K562 (cell line): ENCODE measurements around the gene CBX4. TPM values are rescaled to one million over a fixed set of nuclear protein-coding genes. Genes with fewer than 3 reads are reported as not detected.

ENCODE experiments used
- ATAC-seq: fragments of 200-7000 bp; cut with Tn5 transposase; 3 replicates; pipeline ENCODE4 v1.9.1; 2020; ENCODE audit warnings: moderate library complexity
- BruUV-seq: library from RNA; stranded (reverse); fragments of 400-500 nt; replicated peaks from 2 replicates; lab custom pipeline; 2021; lab: Mats Ljungman, UMichigan
- CTCF ChIA-PET: fragments of 300-600 bp; formaldehyde crosslinking; extraction: SDS; loops from one replicate; lab custom pipeline; 2021; ENCODE audit warnings: low intra/inter-chr PET ratio; lab: Yijun Ruan, JAX
- POLR2A ChIA-PET: fragments of 300-600, 350-650 bp; sonication (Branson Sonifier 250); formaldehyde crosslinking; extraction: SDS; loops from one replicate; lab custom pipeline; 2021; ENCODE audit warnings: antibody characterized with exemption, inconsistent platforms; lab: Yijun Ruan, JAX
- DNase-seq, 4 experiments: peaks; one replicate each; pipeline versions ENCODE4 v3.0.0 to v3.0.0-alpha.2; 2011 to 2018; ENCODE audit warnings: low spot score in 3 of 4, mixed read lengths in 3 of 4; ENCODE audit errors: extremely low read depth in 1 of 4
- FAIRE-seq: peaks from 2 replicates; lab custom pipeline; 2011; peaks lifted over from hg19 to GRCh38; lab: Jason Lieb, UNC
- H2AFZ ChIP-seq: 2 replicates; pipeline ENCODE4 v1.6.0; 2011; ENCODE audit warnings: low read depth, low read length, control low read depth, inconsistent platforms
- H3K27ac ChIP-seq: fragments of 200-600 bp; 3 replicates; pipeline ENCODE4 v1.8.0; 2011; ENCODE audit warnings: low read depth, mild to moderate bottlenecking, control low read depth, inconsistent platforms, low read length, moderate library complexity, mixed read lengths; ENCODE audit errors: extremely low read depth
- H3K27me3 ChIP-seq, 2 experiments: fragments of 300-600 bp in 1 of 2; 2 replicates in 1 of 2; 3 replicates in 1 of 2; pipeline versions ENCODE4 v1.6.0 to v1.8.0; 2011; ENCODE audit warnings: inconsistent platforms in 2 of 2, low read length in 2 of 2, mild to moderate bottlenecking in 1 of 2, mixed read lengths in 1 of 2, moderate library complexity in 1 of 2; ENCODE audit not compliant: control insufficient read depth in 2 of 2, insufficient read depth in 2 of 2
- H3K36me3 ChIP-seq: fragments of 300-600 bp; 3 replicates; pipeline ENCODE4 v1.8.0; 2011; ENCODE audit warnings: mild to moderate bottlenecking, low read length, inconsistent platforms; ENCODE audit not compliant: control insufficient read depth, insufficient read depth
- H3K4me1 ChIP-seq, 2 experiments: fragments of 200-600 bp in 1 of 2; replicated peaks in 1 of 2; 2 replicates in 1 of 2; 3 replicates in 1 of 2; pipeline versions ENCODE4 v1.5.1 to v1.8.0; 2011; ENCODE audit warnings: inconsistent platforms in 2 of 2, low read length in 2 of 2, mild to moderate bottlenecking in 1 of 2, mixed read lengths in 1 of 2, moderate library complexity in 1 of 2; ENCODE audit not compliant: control insufficient read depth in 2 of 2, insufficient read depth in 2 of 2
- H3K4me2 ChIP-seq: 2 replicates; pipeline ENCODE4 v1.6.1; 2011; ENCODE audit warnings: low read length, control low read depth, inconsistent platforms, mixed read lengths; ENCODE audit not compliant: insufficient read depth
- H3K4me3 ChIP-seq: fragments of 200-600 bp; sonication (generic), shearing (Covaris generic); 2 replicates; pipeline ENCODE4 v1.5.1; 2016; ENCODE audit warnings: control low read depth, inconsistent platforms
- H3K79me2 ChIP-seq: fragments of 200-600 bp; 3 replicates; pipeline ENCODE4 v1.8.0; 2011; ENCODE audit warnings: low read length, inconsistent platforms; ENCODE audit not compliant: control insufficient read depth, insufficient read depth
- H3K9ac ChIP-seq, 2 experiments: 2 replicates each; pipeline versions ENCODE4 v1.6.0 to v1.6.1; 2011; ENCODE audit warnings: low read depth in 2 of 2, low read length in 2 of 2, control low read depth in 1 of 2, inconsistent platforms in 1 of 2, mild to moderate bottlenecking in 1 of 2, mixed read lengths in 1 of 2; ENCODE audit not compliant: insufficient read depth in 1 of 2
- H3K9me1 ChIP-seq: one replicate; pipeline ENCODE4 v1.6.0; 2011; ENCODE audit warnings: inconsistent platforms, mild to moderate bottlenecking, low read length, moderate library complexity; ENCODE audit not compliant: control insufficient read depth, insufficient read depth
- H3K9me3 ChIP-seq: replicated peaks from 2 replicates; pipeline ENCODE4 v1.5.1; 2011; ENCODE audit warnings: low read depth, low read length, inconsistent platforms; ENCODE audit not compliant: control insufficient read depth, insufficient read depth
- H4K20me1 ChIP-seq: replicated peaks from 2 replicates; pipeline ENCODE4 v1.6.1; 2011; ENCODE audit warnings: low read length, inconsistent platforms, mixed read lengths; ENCODE audit not compliant: control insufficient read depth, insufficient read depth
- CSDE1 ChIP-seq, 2 experiments: fragments of 450-650 bp; IDR thresholded peaks; 2 replicates each; pipeline ENCODE4 v1.6.1; 2016; ENCODE audit warnings: mild to moderate bottlenecking in 1 of 2
- TAL1 ChIP-seq: fragments of 450-650 bp; IDR thresholded peaks from 2 replicates; pipeline ENCODE4 v1.6.1; 2016; ENCODE audit warnings: mild to moderate bottlenecking
- WGBS: fragments of 100-300 bp; shearing (Covaris generic); methylation state at CpG from one replicate; pipeline ENCODE4 v1.1.6; 2016; ENCODE audit warnings: low coverage, mixed read lengths; ENCODE audit not compliant: insufficient coverage; ENCODE audit errors: missing lambda C conversion rate; 5-methylcytosine and 5-hydroxymethylcytosine counted together
- in situ Hi-C: fragments of 300-500 bp; cut with MboI; formaldehyde crosslinking; loops from 4 replicates; pipeline ENCODE4 v1.15.0; 2018; ENCODE audit warnings: inconsistent platforms, mixed read lengths
- intact Hi-C: fragments of 100-400 bp; cut with micrococcal nuclease; formaldehyde crosslinking; loops from 2 replicates; pipeline ENCODE4 v1.14.2; 2022
- polyA plus RNA-seq, 8 experiments: library from polyadenylated mRNA; depleted of rRNA in 4 of 8; stranded (reverse) in 5 of 8; unstranded in 3 of 8; fragments of >200 nt; fragmentation: Nextera tagmentation in 2 of 8; fragmentation: Illumina TruSeq in 1 of 8; extraction: Ambion mirVana in 2 of 8; extraction: Trizol in 1 of 8; gene quantifications; 2 replicates each; pipeline versions ENCODE4 v1.2.1 to v1.2.3, GENCODE V29; 2011 to 2014; ENCODE audit warnings: inconsistent platforms in 1 of 8, missing spikeins in 1 of 8
- total RNA-seq, 7 experiments: library from RNA; depleted of rRNA in 6 of 7; stranded (reverse); fragments of >200 nt in 6 of 7; fragmentation: Illumina TruSeq in 2 of 7; extraction: Trizol in 2 of 7; gene quantifications; 2 replicates each; pipeline versions ENCODE4 v1.2.1 to v1.2.3, GENCODE V29; 2011 to 2021; ENCODE audit warnings: low replicate concordance in 1 of 7

Gene CBX4
- total and polyA plus RNA-seq, 9 of the 15 experiments (the other 6 are each of a cell fraction or from before 2014, with no cell fraction given), result 0.98 to 50.5 (median 10.0) TPM

- ChIA-PET POLR2A (interaction anchor here (0.6 to 3.0 kb wide), 3 partner anchors 10 to 153 kb away, joined by 3 to 21 read pairs (median 14); partner anchors contain the start of gene CBX4), CTCF (no interaction called here)
- Histone ChIP-seq H3K4me1 (peaks cover 4 to 18% of the 10 kb centered on the region in 2 experiments; a peak in 3 of 5 replicates), H3K9me1 (no peaks in the 10 kb centered on the region), H3K36me3 (no peaks in the 10 kb centered on the region), H3K9ac (0 out of 4 replicates have a peak overlapping the region, but pooled peaks of 1 of the 2 experiments have one; percentile 29), H3K4me2 (no peak overlapping the region), H3K27ac (no peak overlapping the region), H4K20me1 (no peaks in the 10 kb centered on the region; the same call in 1 of the 2 replicates), H3K4me3 (no peak overlapping the region), H3K9me3 (no peaks in the 10 kb centered on the region), H3K27me3 (peaks cover 27 to 58% of the 10 kb centered on the region in 2 experiments), H3K79me2 (no peaks in the 10 kb centered on the region), H2AFZ (no peak overlapping the region)
- in situ Hi-C loops (no loop called here), intact Hi-C loops (loop anchor here (10.0 kb wide), 1 partner anchor 119 kb away; no protein-coding TSS in a partner anchor)
- no TSS peak for BruUV-seq
- TF ChIP-seq CSDE1 (IDR thresholded peaks at IDR 0.05), result no peak
- TF ChIP-seq TAL1, result no peak
- FAIRE-seq, result no peak
- WGBS, result 34% methylated on average over 21 of the region's 21 CpGs
- ATAC-seq, result no peak
- DNase-seq, result no peak
Measured at GRCh38 chr17:79855331-79856124, 16.3 kb upstream of the CBX4 start.
